Thymus (tissue), 11 donors: ENCODE data around the gene TSHZ2. TPM values are rescaled to one million over a fixed set of nuclear protein-coding genes. Genes with fewer than 3 reads are reported as not detected.
"Not testable (repeated sequence)": the region's sequence is repeated elsewhere in the genome, so short reads cannot be mapped to it uniquely, and the experiment has no call there.

Experiments used
- DNase-seq, 9 donors: peaks; one replicate each; pipeline ENCODE4 v3.0.0-alpha.2; 2013; ENCODE audit warnings: low spot score in 9 of 9, low read depth in 6 of 9, missing footprints in 1 of 9
- H3K27ac ChIP-seq, 2 donors: one replicate each; pipeline ENCODE4 v1.5.1; 2013; ENCODE audit warnings: control low read depth in 1 of 2, low read depth in 1 of 2, low read length in 1 of 2, mild to moderate bottlenecking in 1 of 2, moderate library complexity in 1 of 2
- H3K27me3 ChIP-seq, 2 donors: one replicate each; pipeline ENCODE4 v1.5.1; 2013; ENCODE audit warnings: low read length in 1 of 2; ENCODE audit not compliant: control insufficient read depth in 2 of 2, insufficient read depth in 1 of 2
- H3K36me3 ChIP-seq, 2 donors: one replicate each; pipeline ENCODE4 v1.5.1; 2013; ENCODE audit warnings: low read length in 1 of 2, mild to moderate bottlenecking in 1 of 2, moderate library complexity in 1 of 2; ENCODE audit not compliant: control insufficient read depth in 2 of 2, insufficient read depth in 2 of 2
- H3K4me1 ChIP-seq, 2 donors: one replicate each; pipeline ENCODE4 v1.5.1; 2013; ENCODE audit warnings: low read length in 2 of 2; ENCODE audit not compliant: control insufficient read depth in 2 of 2, insufficient read depth in 2 of 2
- H3K4me3 ChIP-seq, 2 donors: one replicate each; pipeline ENCODE4 v1.5.1; 2013; ENCODE audit warnings: low read length in 2 of 2, control low read depth in 1 of 2, mild to moderate bottlenecking in 1 of 2
- H3K9me3 ChIP-seq, 2 donors: one replicate each; pipeline ENCODE4 v1.5.1; 2013; ENCODE audit warnings: low read length in 1 of 2, mild to moderate bottlenecking in 1 of 2; ENCODE audit not compliant: control insufficient read depth in 2 of 2, insufficient read depth in 1 of 2
- WGBS: extraction: QIAGEN DNeasy Blood & Tissue Kit; methylation state at CpG from one replicate; pipeline ENCODE4 v1.1.7; 2013; 5-methylcytosine and 5-hydroxymethylcytosine counted together
- polyA plus RNA-seq: library from polyadenylated mRNA; stranded (reverse); fragments of 200-250 nt; gene quantifications from one replicate; pipeline ENCODE4 v1.2.3, GENCODE V29; 2013
- total RNA-seq: library from RNA; stranded (reverse); fragments of 120-200 nt; gene quantifications from one replicate; pipeline ENCODE4 v1.2.4, GENCODE V29; 2013
- donor health status: healthy.

The TSHZ2 gene
- total and polyA plus RNA-seq, 2 donors = 1.4 to 2.4 TPM

DNA sequence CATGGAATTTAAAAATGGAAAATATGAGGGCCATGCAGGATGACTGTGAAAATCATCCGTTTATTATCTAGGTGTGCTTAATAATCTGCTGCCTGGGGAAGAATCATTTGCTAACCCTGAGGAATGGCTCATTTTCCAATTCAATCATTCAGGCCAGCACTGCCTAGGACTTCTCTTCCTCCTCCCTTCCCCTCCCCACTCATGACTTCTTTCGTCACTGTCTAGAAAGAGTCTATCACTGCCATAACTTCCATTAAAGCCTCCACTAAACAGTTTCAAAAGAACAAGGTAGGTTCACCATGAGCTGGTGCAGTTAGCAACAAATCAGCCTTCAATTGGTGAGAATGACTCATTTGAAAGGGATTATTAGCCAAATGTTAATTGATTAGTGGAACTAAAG, 43.9 kb downstream of the TSHZ2 start:
- no peaks in the 10 kb centered on the region for H3K9me3 ChIP-seq
- no peaks in the 10 kb centered on the region for H3K27me3 ChIP-seq
- no peak overlapping the region for H3K4me3 ChIP-seq
- no peaks in the 10 kb centered on the region for H3K4me1 ChIP-seq
- DNase-seq = no peak
- H3K27ac ChIP-seq = no peak overlapping the region
- no peaks in the 10 kb centered on the region for H3K36me3 ChIP-seq
- 92% methylated on average over 2 of the region's 2 CpGs for WGBS

DNA sequence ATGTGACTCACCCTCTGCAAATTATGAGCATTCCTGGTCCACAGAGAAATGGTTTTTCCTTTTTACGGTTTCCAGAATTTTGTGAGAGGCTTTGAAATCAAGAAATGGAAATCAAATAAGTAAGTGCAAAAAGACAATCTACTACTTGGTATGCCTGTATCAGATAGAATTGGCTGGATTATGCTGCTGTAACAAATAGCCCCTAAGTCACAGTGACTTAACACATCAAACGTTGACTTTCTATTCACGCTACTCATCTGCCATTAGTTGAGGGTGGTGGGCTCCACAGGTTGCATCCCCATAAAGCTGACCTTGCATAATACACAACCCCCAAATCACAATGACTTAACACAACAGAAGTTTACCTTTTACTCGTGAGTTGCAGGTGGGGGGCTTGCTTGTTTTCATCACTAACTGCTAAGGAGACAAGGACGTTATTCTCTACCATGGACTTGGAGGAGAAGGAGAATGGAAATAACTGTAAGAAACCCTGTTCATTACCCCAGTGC, 44.4 kb downstream of the TSHZ2 start:
- H3K36me3 ChIP-seq = no peaks in the 10 kb centered on the region
- no peak for DNase-seq
- H3K27me3 ChIP-seq = no peaks in the 10 kb centered on the region
- H3K4me1 ChIP-seq = no peaks in the 10 kb centered on the region
- WGBS = 96% methylated on average over 5 of the region's 5 CpGs
- H3K4me3 ChIP-seq = no peak overlapping the region
- no peak overlapping the region for H3K27ac ChIP-seq
- H3K9me3 ChIP-seq = no peaks in the 10 kb centered on the region

DNA sequence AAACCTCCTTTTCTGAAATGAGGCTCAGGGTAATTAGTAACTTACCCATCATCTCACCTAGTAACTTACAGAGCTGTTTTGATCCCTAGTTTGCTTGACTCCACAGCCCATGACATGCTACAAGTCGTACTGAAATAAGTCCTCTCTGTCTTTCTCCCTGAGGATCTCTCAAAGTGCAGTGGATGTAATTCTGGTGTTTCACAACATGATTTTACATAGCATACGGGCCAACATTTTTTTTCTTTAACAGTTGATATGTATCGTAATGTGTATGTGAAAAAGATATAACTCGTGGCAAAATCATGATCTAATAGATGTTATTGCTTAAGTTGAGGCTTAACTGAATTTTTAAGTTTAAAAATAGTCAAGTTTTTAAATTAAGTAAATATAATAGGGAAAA, 45.0 kb downstream of the TSHZ2 start:
- no peaks in the 10 kb centered on the region for H3K9me3 ChIP-seq
- no peak overlapping the region for H3K4me3 ChIP-seq
- no peaks in the 10 kb centered on the region for H3K4me1 ChIP-seq
- DNase-seq = no peak
- H3K27ac ChIP-seq = no peak overlapping the region
- no peaks in the 10 kb centered on the region for H3K36me3 ChIP-seq
- WGBS = 93% methylated on average over 4 of the region's 4 CpGs
- H3K27me3 ChIP-seq = no peaks in the 10 kb centered on the region

DNA sequence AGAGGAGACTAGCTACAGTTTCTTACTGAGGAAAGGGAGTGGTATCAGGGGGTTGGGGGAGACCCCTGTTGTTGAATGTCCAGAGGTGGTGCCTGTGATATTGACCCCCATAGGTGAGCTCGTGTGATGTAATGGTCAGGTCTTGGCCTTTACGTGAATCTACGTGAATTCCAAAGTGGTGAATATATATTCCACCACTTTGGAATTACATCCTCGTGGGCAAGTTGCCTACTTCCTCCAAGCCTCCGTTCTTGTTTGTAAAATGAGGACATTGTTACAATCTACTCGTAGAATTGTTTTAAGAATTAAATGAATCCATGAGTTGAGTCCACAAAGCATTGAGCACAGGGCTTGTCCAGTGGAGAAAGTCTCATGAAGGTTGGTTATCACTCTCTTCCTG, 47.3 kb downstream of the TSHZ2 start:
- H3K27me3 ChIP-seq = no peaks in the 10 kb centered on the region
- H3K4me3 ChIP-seq = no peak overlapping the region
- no peaks in the 10 kb centered on the region for H3K9me3 ChIP-seq
- no peaks in the 10 kb centered on the region for H3K4me1 ChIP-seq
- no peaks in the 10 kb centered on the region for H3K36me3 ChIP-seq
- WGBS = 94% methylated on average over 6 of the region's 6 CpGs
- H3K27ac ChIP-seq = no peak overlapping the region
- no peak for DNase-seq

DNA sequence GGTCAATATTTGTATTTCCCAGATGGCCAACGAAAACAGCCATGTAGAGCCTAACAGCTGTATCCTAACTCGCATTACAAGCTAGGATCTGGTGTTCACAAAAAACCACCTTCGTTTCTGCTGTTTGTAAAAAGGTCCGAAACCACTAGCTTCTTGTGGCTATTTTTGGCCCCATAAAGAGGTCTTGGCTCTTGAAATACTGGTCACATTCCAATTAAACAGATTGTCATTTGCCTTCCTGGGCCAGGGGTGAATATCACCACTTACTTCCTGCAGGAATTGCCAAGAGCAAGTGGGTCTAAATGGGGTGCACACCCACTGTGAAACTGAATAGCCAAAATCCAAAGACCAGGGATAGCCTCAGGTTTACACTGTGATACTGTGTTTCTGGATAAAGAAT, 48.2 kb downstream of the TSHZ2 start:
- Histone ChIP-seq H3K27me3 (no peaks in the 10 kb centered on the region), H3K27ac (no peak overlapping the region), H3K9me3 (no peaks in the 10 kb centered on the region), H3K36me3 (no peaks in the 10 kb centered on the region), H3K4me3 (no peak overlapping the region), H3K4me1 (no peaks in the 10 kb centered on the region)
- WGBS = 90% methylated on average over 4 of the region's 4 CpGs
- no peak for DNase-seq

DNA sequence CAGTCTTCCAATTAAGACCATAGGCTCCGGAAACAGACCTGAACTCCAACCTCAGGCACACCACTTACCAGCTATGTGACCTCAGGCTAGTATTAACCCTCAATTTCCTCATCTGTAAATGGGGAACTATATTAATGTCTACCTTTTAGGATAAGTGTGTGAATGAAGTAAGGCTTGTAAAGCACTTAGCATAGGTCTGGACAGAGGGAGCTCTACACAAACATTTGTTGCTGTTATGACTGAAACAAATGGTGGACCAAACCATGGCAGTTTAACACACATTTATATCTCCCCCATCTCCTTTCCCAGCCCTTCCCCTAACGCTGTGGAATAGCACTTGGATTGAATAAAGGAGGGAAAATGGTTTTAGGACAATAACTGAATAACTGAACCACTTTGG, 48.7 kb downstream of the TSHZ2 start:
- no peak for DNase-seq
- Histone ChIP-seq H3K36me3 (no peaks in the 10 kb centered on the region), H3K27me3 (no peaks in the 10 kb centered on the region), H3K27ac (no peak overlapping the region), H3K4me3 (no peak overlapping the region), H3K9me3 (no peaks in the 10 kb centered on the region), H3K4me1 (no peaks in the 10 kb centered on the region)
- WGBS = 75% methylated on average over 2 of the region's 2 CpGs

DNA sequence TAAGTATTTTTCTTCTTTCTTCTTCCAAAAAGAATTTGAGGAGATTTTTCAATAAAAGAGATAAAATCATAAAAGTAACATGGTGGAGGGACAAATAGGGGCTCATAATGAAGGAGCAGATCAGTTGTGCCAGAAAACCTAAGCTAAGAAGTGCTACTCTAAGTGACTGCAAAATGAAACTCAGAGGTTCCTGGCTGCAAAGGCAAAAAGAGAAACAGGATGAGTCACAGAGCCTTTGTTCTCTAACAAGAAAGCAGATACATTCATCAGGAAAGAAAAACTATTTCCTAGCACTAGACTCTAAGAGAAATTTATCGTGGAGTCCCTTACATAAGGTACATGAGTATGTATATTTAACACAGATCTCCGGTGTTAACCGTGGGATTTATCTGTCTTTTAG, 49.8 kb downstream of the TSHZ2 start:
- Histone ChIP-seq H3K4me3 (no peak overlapping the region), H3K27me3 (no peaks in the 10 kb centered on the region), H3K4me1 (no peaks in the 10 kb centered on the region), H3K27ac (no peak overlapping the region), H3K9me3 (no peaks in the 10 kb centered on the region), H3K36me3 (no peaks in the 10 kb centered on the region)
- WGBS = 83% methylated on average over 3 of the region's 3 CpGs
- DNase-seq = no peak

DNA sequence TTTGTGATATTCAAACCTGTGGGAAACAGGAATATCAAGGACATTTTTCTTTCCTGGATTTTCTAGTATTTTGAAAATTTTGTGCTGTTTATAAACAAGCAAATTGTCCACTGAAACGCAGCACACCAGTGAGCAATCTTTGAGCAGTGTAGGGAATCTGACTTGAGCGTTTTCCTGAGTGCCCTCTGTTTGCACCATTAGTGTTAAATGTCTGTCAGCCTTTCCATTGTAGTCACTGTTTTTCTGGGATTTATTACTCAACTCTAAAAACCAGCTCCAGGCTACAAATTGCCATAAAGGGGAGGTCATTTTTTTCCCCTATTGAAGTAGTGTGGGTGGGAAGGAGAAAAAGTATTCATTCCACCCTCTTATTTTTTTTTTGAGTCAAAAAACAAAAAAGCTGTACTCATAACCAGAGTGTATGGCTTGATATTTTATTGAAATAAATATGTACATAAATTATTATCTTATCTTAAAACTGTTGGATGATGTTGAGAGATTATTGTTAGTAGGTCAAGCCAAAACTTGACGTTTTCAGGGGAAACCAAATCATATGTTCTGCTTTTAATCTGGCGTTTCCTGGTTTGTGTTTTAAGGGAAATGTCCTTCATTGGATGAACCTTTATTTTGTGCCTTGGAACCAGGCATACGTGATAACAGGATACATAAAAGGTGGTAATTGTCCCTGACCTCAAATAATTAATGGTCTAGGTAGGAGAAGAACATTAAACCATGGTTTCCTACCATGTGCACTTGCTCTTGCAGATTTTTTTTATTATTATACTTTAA, 51.8 kb downstream of the TSHZ2 start:
- Histone ChIP-seq H3K9me3 (no peaks in the 10 kb centered on the region), H3K4me1 (no peaks in the 10 kb centered on the region), H3K4me3 (no peak overlapping the region), H3K27ac (no peak overlapping the region), H3K27me3 (no peaks in the 10 kb centered on the region), H3K36me3 (no peaks in the 10 kb centered on the region)
- DNase-seq = no peak
- WGBS = 39% methylated on average over 5 of the region's 5 CpGs

DNA sequence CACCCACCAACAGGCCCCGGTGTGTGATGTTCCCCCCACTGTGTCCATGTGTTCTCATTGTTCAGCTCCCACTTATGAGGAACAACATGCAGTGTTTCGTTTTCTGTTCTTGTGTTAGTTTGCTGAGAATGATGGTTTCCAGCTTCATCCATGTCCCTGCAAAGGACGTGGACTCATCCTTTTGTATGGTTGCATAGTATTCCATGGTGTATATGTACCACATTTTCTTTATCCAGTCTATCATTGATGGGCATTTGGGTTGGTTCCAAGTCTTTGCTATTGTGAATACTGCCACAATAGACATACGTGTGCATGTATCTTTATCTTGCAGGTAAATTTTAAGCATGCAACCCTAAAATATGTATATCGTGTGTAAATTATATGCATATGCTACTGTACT, 52.5 kb downstream of the TSHZ2 start:
- H3K4me3 ChIP-seq, DNase-seq, H3K36me3 ChIP-seq, H3K27ac ChIP-seq, H3K27me3 ChIP-seq, H3K4me1 ChIP-seq, H3K9me3 ChIP-seq: not testable (repeated sequence)
- WGBS = 94% methylated on average over 5 of the region's 5 CpGs
